SK-N-DZ (cell line): ENCODE measurements around the gene PLCH1.

ENCODE experiments used
- DNase-seq: peaks from one replicate; pipeline ENCODE4 v3.0.0-alpha.2; 2015; ENCODE audit warnings: low spot score

PLCH1 gene

GRCh38 chr3:155481591-155481990 lies 263.3 kb downstream of the PLCH1 start:
- no peak for DNase-seq

DNA sequence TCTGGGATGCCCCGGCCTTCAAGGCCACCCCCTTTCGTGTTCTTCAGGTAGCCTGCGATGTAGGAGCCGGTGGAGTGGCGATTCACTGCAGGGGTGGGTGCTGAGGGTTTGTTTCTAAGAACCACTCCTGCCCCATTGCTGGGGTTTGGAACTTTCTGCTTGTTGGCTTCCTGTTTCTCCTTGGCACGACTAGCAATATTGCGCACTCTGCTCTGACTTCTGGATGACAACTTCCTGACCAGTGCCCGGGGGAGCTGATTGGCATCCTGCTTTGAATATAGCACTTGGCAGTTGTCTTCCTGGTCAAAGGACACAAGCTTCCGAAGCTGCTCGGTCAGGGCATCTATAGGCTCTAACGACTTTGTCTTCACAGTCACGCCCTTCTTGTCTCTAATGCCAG lies 263.8 kb downstream of the PLCH1 start:
- no peak for DNase-seq

DNA sequence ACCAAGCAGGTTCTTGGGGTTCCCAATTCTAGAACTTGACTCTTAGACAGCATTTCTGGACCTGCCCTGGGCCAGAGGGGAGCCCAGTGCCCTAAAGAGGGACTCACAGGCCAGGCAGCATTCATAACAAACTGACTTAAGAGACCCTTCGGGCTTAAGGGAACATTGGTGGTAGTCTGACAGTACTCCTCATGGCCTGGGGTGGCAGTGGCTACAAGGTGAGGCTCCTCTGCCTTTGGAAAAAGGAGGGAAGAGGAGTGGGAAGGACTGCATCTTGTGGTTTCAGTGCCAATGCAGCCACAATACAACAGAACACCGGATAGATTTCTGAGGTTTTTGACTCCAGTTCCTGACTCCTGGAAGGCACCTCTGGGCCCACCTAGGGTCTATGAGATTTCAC lies 279.2 kb downstream of the PLCH1 start:
- no peak for DNase-seq

GRCh38 chr3:155462672-155463071 lies 282.2 kb downstream of the PLCH1 start:
- DNase-seq = no peak

DNA sequence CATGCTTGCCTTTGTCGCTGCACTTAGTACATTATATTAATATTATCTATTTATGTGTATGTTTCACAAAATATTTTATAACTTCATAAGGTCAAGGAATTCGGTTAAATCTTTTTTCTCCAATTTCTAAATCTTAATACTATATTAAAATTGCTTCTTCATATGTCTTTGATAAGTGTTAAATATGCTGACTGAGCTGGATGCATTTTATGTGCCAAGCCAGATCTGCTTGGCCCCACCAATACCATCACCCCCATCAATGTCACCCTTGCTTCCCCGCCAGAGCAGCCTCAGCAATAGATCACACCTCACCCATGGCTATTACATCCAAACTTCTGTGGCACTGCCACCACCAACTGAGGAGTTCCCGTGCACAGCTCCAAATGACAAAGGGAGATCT lies 287.3 kb downstream of the PLCH1 start:
- DNase-seq = no peak

DNA sequence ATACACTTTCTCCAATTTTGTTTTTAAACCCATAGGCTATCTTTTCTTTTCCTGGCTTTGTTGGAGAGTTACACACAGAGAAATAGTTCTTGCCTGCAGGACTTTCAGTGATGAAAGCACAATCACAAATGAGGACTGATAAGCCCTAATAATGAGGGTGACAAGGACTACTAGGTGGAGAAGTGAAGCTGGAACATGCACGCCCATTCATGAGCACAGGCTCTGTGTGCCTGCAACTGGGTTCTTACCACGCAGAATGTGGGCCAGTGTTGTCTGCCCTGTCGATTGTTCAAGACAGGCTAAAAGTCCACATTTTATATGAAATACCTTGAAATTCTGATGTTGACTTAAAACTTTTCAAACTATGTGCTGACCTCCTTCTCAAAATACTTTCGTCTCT lies 289.1 kb downstream of the PLCH1 start:
- DNase-seq = no peak

GRCh38 chr3:155453512-155453911 lies 291.4 kb downstream of the PLCH1 start:
- DNase-seq = no peak

GRCh38 chr3:155449613-155450267 lies 295.1 kb downstream of the PLCH1 start:
- DNase-seq = no peak

GRCh38 chr3:155448531-155448930 lies 296.3 kb downstream of the PLCH1 start:
- no peak for DNase-seq

DNA sequence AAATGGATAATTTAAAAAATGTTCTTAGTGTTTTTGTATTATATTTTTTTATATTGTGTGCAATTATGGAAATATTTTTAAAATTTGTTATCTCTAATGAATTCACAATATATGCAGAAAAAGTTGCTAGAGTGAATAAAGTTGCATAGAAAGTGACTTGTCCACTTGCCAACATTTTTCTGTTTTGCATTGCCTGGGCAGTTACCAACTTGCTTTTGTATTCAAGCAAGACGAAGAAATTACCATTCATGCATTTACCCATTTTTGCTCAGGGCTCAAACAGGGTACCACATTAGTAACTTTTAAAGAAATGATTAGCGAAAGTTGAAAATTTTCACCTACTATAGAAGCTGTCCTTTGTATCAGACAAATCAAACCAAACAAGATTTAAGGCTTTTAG lies 298.5 kb downstream of the PLCH1 start:
- no peak for DNase-seq

- DNase-seq = no peak
Observed at GRCh38 chr3:155444771-155445170, 300.1 kb downstream of the PLCH1 start.

DNA sequence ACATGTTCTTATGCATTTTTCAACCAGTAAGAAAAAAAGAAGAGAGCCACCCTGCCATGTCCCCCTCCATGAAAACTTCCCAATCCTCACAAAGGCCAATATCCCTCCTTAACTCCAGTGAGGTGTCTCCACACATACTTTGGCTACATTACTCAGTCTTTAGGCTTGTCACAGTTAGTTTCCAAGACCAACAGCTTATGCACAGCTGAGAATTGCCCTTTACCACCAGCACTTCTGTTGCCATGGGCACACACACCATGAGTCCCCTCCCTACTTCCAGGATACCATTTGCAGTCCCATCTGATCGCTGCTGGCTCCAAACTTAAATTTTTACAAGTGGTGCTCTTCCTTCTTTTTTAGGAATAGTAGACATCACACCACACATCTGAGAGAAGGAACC lies 301.1 kb downstream of the PLCH1 start:
- no peak for DNase-seq

- no peak for DNase-seq
Observed at GRCh38 chr3:155442072-155442471, 302.8 kb downstream of the PLCH1 start.

DNA sequence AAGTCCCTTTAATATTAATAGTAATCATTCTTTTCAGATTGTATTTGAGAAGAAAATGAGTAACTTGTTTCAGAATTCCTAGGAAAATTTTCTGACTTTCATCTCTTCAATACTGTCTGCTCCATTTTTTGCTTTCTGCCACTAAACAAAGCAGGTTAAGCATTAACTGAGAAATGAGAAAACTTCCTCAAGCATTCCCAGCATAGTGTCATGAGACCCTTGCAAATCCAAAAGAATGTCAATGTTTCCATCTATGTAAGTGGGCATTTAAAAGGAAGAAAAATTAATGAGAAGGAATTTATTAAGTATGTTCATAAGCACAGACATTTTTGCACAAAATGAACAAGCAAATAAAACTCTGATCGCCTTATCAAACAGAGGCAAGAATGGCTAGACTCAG lies 303.4 kb downstream of the PLCH1 start:
- DNase-seq = no peak

GRCh38 chr3:155441026-155441425 lies 303.8 kb downstream of the PLCH1 start:
- no peak for DNase-seq

- no peak for DNase-seq
Observed at GRCh38 chr3:155435821-155436220, 309.1 kb downstream of the PLCH1 start.

DNA sequence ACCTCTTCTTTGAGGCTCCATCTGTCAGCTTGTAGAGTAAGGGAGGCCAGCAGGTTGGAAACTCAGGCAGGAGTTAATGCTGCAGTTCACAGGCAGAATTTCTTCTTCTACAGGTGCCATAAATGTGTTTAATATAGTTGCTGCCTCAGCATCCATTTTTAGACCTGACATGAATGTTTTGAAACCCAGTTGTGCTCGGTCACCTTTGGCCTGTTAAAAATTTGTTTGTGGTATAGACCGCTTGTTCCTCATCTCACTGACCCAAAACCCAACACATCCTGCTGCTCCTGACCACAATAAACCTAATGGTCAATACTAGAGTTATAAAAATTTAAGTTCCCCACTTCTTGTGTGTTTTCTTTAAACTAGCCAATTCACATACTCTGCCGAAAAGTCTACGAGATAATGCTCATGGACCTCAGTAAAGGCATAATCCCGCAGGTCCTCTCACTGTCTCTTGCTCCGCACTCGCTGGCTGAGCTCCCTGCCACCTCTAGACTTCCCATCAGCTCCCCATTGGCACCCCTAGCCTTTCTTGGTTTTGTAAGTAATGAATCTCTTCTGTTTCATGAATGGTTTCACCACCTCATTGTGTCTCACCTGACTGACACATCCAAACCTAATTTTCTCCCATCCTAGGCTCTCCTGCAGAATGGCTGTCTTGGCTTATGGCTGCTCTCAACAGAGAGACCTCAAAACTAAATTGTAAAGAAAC lies 312.9 kb downstream of the PLCH1 start:
- DNase-seq = no peak

DNA sequence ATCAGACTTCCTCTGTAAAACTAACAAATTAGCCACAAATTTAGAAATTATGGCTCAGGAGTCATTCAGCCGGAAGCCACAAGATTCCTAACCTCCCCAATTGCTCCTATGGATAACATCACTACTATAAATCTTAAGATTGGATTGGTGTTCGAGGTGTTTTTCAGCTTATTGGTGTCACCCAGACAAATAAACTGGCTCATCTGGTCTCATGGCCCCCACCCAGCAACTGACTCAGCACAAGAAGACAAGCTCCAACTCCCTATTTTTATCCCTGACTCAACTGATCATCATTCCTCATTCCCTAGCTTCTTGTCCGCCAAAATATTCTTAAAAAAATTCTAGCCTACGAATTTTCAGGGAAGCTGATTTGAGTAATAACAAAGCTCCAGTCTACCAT lies 316.3 kb downstream of the PLCH1 start:
- no peak for DNase-seq

DNA sequence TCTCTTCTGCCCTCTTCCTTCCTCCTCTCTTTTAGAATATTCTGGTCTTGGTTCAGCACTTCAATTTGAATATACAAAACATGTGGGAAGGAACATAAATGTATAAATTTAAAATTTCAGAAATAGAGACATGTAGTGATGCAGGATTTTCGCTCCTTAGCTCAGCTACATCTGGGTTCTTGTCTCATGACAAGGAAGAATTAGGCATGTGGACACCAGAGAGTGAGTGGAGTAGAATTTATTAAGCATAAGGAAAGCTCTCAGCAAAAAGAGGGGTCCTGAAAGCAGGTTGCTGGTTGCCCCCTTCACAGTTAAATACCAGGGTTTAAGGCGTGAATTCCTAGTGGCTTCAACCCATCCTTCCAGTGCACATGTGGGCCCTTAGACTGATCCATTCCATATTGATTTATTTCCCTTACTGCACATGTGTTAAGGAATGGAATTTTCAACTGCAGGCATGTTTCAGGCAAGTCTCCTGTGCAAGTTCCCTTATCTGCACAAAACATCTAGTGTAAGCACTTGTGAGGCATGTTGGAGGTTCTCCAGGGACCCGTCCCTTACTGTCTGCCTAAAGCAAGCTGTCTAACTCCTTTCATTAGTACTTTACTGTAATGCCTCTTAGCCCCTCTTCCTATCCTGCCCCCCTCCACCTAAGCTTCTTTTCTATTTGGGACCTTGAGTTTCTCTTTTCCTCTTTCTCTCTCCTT lies 318.2 kb downstream of the PLCH1 start:
- peak; percentile 39 for DNase-seq

DNA sequence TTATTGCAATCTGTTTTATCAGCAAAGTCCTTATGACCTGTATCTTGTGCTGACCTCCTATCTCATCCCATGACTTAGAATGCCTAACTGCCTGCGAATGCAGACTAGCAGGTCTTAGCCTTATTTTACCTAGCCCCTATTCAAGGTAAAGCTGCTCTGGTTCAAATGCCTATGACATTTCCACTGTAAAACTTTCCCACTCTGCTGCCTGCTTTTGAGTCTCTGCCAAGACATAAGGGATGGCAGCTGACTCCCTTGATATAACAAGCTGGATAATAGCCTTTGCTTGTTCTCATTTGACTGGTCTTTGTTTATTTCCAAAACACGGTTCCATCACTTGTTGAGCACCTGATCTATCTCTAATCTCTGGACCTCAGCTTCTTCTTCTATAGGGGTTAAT lies 319.5 kb downstream of the PLCH1 start:
- DNase-seq = no peak

GRCh38 chr3:155424323-155424710 lies 320.6 kb downstream of the PLCH1 start:
- DNase-seq = no peak

GRCh38 chr3:155423526-155424322 lies 321.1 kb downstream of the PLCH1 start:
- DNase-seq = no peak
